SK-N-SH treated with all-trans-retinoic acid at 6 μM for 48 hours (cell line): ENCODE data around the gene TCFL5.

ENCODE experiments used
- ATAC-seq: fragments of 200-7000 bp; cut with Tn5 transposase; 3 replicates; pipeline ENCODE4 v1.9.1; 2020; ENCODE audit warnings: mild to moderate bottlenecking, moderate library complexity
- ARNTL ChIP-seq: fragments of 450-650 bp; formaldehyde crosslinking; IDR thresholded peaks from 2 replicates; pipeline ENCODE4 v1.5.0; 2020; ENCODE audit warnings: low read depth, mild to moderate bottlenecking, moderate library complexity, borderline replicate concordance
- CREB5 ChIP-seq: fragments of 250-450 bp; sonication (Bioruptor Pico); IDR thresholded peaks from 2 replicates; pipeline ENCODE4 v1.5.1; 2020; ENCODE audit warnings: low read depth, mild to moderate bottlenecking, moderate library complexity
- CSDC2 ChIP-seq: fragments of 250-450 bp; sonication (Bioruptor Pico); IDR thresholded peaks from 2 replicates; pipeline ENCODE4 v1.5.0; 2020; ENCODE audit warnings: mild to moderate bottlenecking, moderate library complexity
- CSRNP3 ChIP-seq: fragments of 250-450 bp; sonication (Bioruptor Pico); IDR thresholded peaks from 2 replicates; pipeline ENCODE4 v1.5.1; 2021; ENCODE audit warnings: mild to moderate bottlenecking, moderate library complexity
- ESRRG ChIP-seq: fragments of 250-450 bp; sonication (Bioruptor Pico); IDR thresholded peaks from 2 replicates; pipeline ENCODE4 v1.6.1; 2021; ENCODE audit warnings: mild to moderate bottlenecking
- GLIS3 ChIP-seq: fragments of 250-450 bp; sonication (Bioruptor Pico); IDR thresholded peaks from 2 replicates; pipeline ENCODE4 v1.5.0; 2020; ENCODE audit warnings: mild to moderate bottlenecking, moderate library complexity
- ISL1 ChIP-seq: fragments of 250-450 bp; sonication (Bioruptor Pico); IDR thresholded peaks from 2 replicates; pipeline ENCODE4 v2.1.2; 2022; ENCODE audit warnings: mild to moderate bottlenecking, moderate library complexity
- OSR1 ChIP-seq: fragments of 250-450 bp; sonication (Bioruptor Pico); IDR thresholded peaks from 2 replicates; pipeline ENCODE4 v1.8.0; 2022; ENCODE audit warnings: moderate library complexity, mild to moderate bottlenecking, inconsistent platforms
- PATZ1 ChIP-seq: fragments of 250-450 bp; sonication (Bioruptor Pico); IDR thresholded peaks from 2 replicates; pipeline ENCODE4 v1.8.0; 2020; ENCODE audit warnings: mild to moderate bottlenecking, moderate library complexity, borderline replicate concordance
- POU6F1 ChIP-seq: fragments of 250-450 bp; sonication (Bioruptor Pico); IDR thresholded peaks from 2 replicates; pipeline ENCODE4 v1.8.0; 2021; ENCODE audit warnings: low read depth, mild to moderate bottlenecking, moderate library complexity, borderline replicate concordance
- PPARA ChIP-seq: fragments of 250-450 bp; sonication (Bioruptor Pico); IDR thresholded peaks from 2 replicates; pipeline ENCODE4 v1.5.0; 2020; ENCODE audit warnings: mild to moderate bottlenecking, borderline replicate concordance
- RARB ChIP-seq: fragments of 250-450 bp; sonication (Bioruptor Pico); IDR thresholded peaks from 2 replicates; pipeline ENCODE4 v1.8.0; 2021; ENCODE audit warnings: mild to moderate bottlenecking, moderate library complexity
- SNAI2 ChIP-seq: fragments of 250-450 bp; sonication (Bioruptor Pico); IDR thresholded peaks from 2 replicates; pipeline ENCODE4 v1.5.0; 2020; ENCODE audit warnings: mild to moderate bottlenecking, moderate library complexity
- TCF4 ChIP-seq: fragments of 250-450 bp; sonication (Bioruptor Pico); IDR thresholded peaks from 2 replicates; pipeline ENCODE4 v1.8.0; 2021; ENCODE audit warnings: mild to moderate bottlenecking, moderate library complexity, borderline replicate concordance
- TOX ChIP-seq: fragments of 250-450 bp; sonication (Bioruptor Pico); IDR thresholded peaks from 2 replicates; pipeline ENCODE4 v1.8.0; 2021; ENCODE audit warnings: mild to moderate bottlenecking, moderate library complexity, borderline replicate concordance
- ZC3H10 ChIP-seq: fragments of 250-450 bp; sonication (Bioruptor Pico); IDR thresholded peaks from 2 replicates; pipeline ENCODE4 v1.5.1; 2021; ENCODE audit warnings: mild to moderate bottlenecking, moderate library complexity
- ZFP3 ChIP-seq: fragments of 250-450 bp; sonication (Bioruptor Pico); IDR thresholded peaks from 2 replicates; pipeline ENCODE4 v1.5.0; 2020; ENCODE audit warnings: mild to moderate bottlenecking, moderate library complexity
- ZFP30 ChIP-seq: fragments of 450-650 bp; formaldehyde crosslinking; IDR thresholded peaks from 2 replicates; pipeline ENCODE4 v1.5.0; 2022; ENCODE audit warnings: mild to moderate bottlenecking, moderate library complexity
- ZNF70 ChIP-seq: fragments of 450-650 bp; formaldehyde crosslinking; IDR thresholded peaks from 2 replicates; pipeline ENCODE4 v1.5.0; 2020; ENCODE audit warnings: mild to moderate bottlenecking, moderate library complexity
- ZNF8 ChIP-seq: fragments of 450-650 bp; formaldehyde crosslinking; IDR thresholded peaks from 2 replicates; pipeline ENCODE4 v1.5.0; 2020; ENCODE audit warnings: mild to moderate bottlenecking, moderate library complexity

The TCFL5 gene

GRCh38 chr20:62836967-62837490, 24.6 kb downstream of the TCFL5 start:
- ATAC-seq: no peak
- TF ChIP-seq ZFP3 (CRISPR knock-in tag) (no peak), ZNF70 (CRISPR knock-in tag) (no peak), CSRNP3 (CRISPR knock-in tag) (no peak), ESRRG (no peak), ZFP30 (CRISPR knock-in tag) (no peak), GLIS3 (CRISPR knock-in tag) (no peak), ARNTL (CRISPR knock-in tag) (no peak), ZNF8 (CRISPR knock-in tag) (no peak)
- TF ChIP-seq, all 23 proteins: peak for 0

GRCh38 chr20:62835931-62836861, 25.4 kb downstream of the TCFL5 start:
- TF ChIP-seq TOX (CRISPR knock-in tag) (no peak), ZFP3 (CRISPR knock-in tag) (no peak), POU6F1 (no peak), ZNF8 (CRISPR knock-in tag) (no peak)
- no peak for ATAC-seq

GRCh38 chr20:62834967-62835730, 26.5 kb downstream of the TCFL5 start:
- ATAC-seq: no peak
- TF ChIP-seq CREB5 (CRISPR knock-in tag) (no peak), ZC3H10 (CRISPR knock-in tag) (no peak), RARB (CRISPR knock-in tag) (no peak), TOX (CRISPR knock-in tag) (no peak), SNAI2 (no peak), CSRNP3 (CRISPR knock-in tag) (no peak), POU6F1 (no peak), ZFP30 (CRISPR knock-in tag) (no peak), PATZ1 (CRISPR knock-in tag) (no peak), CSDC2 (CRISPR knock-in tag) (no peak), ESRRG (no peak), TCF4 (CRISPR knock-in tag) (no peak), PPARA (no peak), GLIS3 (CRISPR knock-in tag) (no peak), ISL1 (CRISPR knock-in tag) (no peak), OSR1 (CRISPR knock-in tag) (no peak)
- TF ChIP-seq, all 23 proteins: peak for 0
